Measurements from ENCODE around the gene GTF2H4.

DNA sequence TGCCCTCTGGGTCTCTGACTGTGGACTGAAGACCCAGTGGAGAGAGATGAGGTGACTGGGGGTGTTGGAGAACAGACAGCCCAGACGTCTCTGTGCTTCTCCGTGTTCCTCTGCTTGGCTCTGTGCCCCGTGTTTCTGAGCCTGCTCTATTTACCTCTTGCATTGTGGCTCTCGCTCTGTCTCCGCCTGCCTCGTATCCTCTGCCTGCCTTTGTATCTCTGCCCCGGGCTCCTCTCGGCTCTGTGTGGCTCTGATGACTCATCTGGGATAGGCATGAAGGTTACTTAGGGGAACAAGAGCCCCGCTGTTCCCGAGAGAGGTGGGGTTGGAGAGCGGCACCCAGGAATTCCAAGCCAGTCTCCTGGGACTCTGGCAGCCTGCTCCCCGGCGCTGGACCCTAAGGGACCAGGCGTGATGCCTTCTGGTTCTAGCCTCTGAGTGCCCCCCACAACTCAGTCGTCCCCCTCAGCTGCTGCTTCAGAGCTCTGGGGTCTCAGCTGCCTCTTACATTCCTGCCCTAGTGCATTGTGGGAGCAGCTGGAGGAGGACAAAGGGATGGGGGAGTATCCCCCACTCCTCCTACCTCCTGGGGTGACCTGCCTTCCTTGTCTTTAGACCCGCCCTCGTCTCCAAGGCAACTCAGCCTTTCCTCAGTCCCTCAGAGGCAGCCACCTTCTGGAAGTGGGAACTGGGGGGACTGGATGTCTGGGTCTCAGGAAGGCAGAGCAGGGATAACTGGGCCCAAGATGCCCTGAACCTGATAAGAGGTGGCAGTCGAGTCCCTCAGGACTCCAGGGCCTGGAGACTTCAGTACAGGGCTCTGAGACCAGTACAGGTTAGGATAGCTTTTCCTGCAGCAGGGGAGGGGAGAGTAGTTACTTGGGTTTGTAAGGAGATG, 21.8 kb upstream of the GTF2H4 start:
- TF ChIP-seq, protein P1, sequence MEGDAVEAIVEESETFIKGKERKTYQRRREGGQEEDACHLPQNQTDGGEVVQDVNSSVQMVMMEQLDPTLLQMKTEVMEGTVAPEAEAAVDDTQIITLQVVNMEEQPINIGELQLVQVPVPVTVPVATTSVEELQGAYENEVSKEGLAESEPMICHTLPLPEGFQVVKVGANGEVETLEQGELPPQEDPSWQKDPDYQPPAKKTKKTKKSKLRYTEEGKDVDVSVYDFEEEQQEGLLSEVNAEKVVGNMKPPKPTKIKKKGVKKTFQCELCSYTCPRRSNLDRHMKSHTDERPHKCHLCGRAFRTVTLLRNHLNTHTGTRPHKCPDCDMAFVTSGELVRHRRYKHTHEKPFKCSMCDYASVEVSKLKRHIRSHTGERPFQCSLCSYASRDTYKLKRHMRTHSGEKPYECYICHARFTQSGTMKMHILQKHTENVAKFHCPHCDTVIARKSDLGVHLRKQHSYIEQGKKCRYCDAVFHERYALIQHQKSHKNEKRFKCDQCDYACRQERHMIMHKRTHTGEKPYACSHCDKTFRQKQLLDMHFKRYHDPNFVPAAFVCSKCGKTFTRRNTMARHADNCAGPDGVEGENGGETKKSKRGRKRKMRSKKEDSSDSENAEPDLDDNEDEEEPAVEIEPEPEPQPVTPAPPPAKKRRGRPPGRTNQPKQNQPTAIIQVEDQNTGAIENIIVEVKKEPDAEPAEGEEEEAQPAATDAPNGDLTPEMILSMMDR (IDR thresholded peaks at IDR 0.05; ENCODE audit: poor library complexity) = no peak
- TF ChIP-seq EZH2 (IDR thresholded peaks at IDR 0.05; ENCODE audit: borderline replicate concordance) (no peak), EZH2phosphoT487 (IDR thresholded peaks at IDR 0.05; ENCODE audit: low read depth, severe bottlenecking, unreplicated experiment) (no peak)

Measured in hepatocyte (in vitro differentiated cells).